HUES64 (cell line): ENCODE data around the gene RHOT2. TPM values are rescaled to one million over a fixed set of nuclear protein-coding genes. Genes with fewer than 3 reads are reported as not detected.

Experiments
- H3K27ac ChIP-seq: 2 replicates; pipeline ENCODE4 v1.7.0; 2013; ENCODE audit warnings: low read depth, low read length, inconsistent platforms
- H3K27me3 ChIP-seq: 2 replicates; pipeline ENCODE4 v1.6.1; 2013; ENCODE audit warnings: mild to moderate bottlenecking, low read length; ENCODE audit not compliant: insufficient read depth
- H3K36me3 ChIP-seq: 2 replicates; pipeline ENCODE4 v1.6.1; 2013; ENCODE audit warnings: mild to moderate bottlenecking, low read length; ENCODE audit not compliant: insufficient read depth
- H3K4me1 ChIP-seq: 2 replicates; pipeline ENCODE4 v1.6.1; 2013; ENCODE audit warnings: mild to moderate bottlenecking, low read length, moderate library complexity; ENCODE audit not compliant: insufficient read depth
- H3K4me3 ChIP-seq: 2 replicates; pipeline ENCODE4 v1.5.1; 2013; ENCODE audit warnings: mild to moderate bottlenecking, low read length, moderate library complexity
- H3K9ac ChIP-seq: 2 replicates; pipeline ENCODE4 v1.6.1; 2013; ENCODE audit warnings: mild to moderate bottlenecking, low read depth, low read length
- H3K9me3 ChIP-seq: 2 replicates; pipeline ENCODE4 v1.6.1; 2013; ENCODE audit warnings: low read depth, low read length; ENCODE audit not compliant: insufficient read depth
- WGBS: fragments of 150-250, 120-280 bp; methylation state at CpG from one replicate; pipeline ENCODE4 v1.1.7; 2013; ENCODE audit warnings: missing lambda C conversion rate; 5-methylcytosine and 5-hydroxymethylcytosine counted together
- polyA plus RNA-seq, 2 experiments: library from polyadenylated mRNA; stranded (reverse); fragments of 50-300 nt; gene quantifications; one replicate each; pipeline ENCODE4 v1.2.3, GENCODE V29; 2013

Gene RHOT2
- 96.7 TPM for polyA plus RNA-seq (2013, experiment 1 of 2)
- polyA plus RNA-seq (2013, experiment 2 of 2): 84.0 TPM

DNA sequence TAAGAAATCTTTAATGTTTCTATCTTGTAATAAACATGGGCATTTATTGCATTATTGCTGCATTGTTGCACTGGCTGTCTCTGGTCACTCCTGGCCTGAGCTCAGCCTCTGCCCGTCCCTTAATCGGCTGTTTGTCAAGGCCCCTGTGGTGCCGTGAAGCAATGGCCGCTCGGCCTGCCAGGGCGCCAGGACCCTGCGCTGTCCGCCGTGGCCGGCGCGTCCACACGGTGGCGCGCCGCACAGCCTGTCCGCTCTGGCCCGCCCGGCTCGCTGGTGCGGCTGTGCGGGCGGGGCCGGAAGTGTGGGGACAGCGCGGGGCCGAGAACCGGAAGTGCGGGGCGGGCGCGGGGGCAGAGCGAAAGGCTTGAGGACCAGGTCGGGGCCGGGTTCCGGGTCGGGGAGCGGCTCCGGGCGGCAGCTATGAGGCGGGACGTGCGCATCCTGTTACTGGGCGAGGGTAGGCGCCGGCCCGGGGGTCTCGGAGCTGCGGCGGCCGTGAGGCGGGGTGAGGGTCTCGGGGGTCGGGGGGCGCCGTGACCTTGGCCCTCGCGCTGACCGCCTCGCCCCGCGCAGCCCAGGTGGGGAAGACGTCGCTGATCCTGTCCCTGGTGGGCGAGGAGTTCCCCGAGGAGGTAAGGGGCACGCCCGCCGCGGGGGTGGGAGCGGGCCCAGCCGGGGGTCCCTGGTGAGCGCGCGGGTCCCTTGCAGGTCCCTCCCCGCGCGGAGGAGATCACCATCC, at the start of gene RHOT2:
TSS of gene RHOT2 (plus strand) at position 353 of the 739 bp plus-strand sequence. CDS start at position 421, 68 bp downstream.
- Histone ChIP-seq H3K27ac (peak within 1 kb of the TSS; percentile 41; the same call in 1 of the 2 replicates), H3K9me3 (no peaks in the 10 kb centered on the region), H3K4me3 (peak within 1 kb of the TSS; percentile 90), H3K36me3 (peaks cover 37% of the 10 kb centered on the region), H3K27me3 (no peaks in the 10 kb centered on the region), H3K4me1 (no peaks in the 10 kb centered on the region), H3K9ac (peak within 1 kb of the TSS; percentile 86)
- 2% methylated on average over 78 of the region's 78 CpGs for WGBS

DNA sequence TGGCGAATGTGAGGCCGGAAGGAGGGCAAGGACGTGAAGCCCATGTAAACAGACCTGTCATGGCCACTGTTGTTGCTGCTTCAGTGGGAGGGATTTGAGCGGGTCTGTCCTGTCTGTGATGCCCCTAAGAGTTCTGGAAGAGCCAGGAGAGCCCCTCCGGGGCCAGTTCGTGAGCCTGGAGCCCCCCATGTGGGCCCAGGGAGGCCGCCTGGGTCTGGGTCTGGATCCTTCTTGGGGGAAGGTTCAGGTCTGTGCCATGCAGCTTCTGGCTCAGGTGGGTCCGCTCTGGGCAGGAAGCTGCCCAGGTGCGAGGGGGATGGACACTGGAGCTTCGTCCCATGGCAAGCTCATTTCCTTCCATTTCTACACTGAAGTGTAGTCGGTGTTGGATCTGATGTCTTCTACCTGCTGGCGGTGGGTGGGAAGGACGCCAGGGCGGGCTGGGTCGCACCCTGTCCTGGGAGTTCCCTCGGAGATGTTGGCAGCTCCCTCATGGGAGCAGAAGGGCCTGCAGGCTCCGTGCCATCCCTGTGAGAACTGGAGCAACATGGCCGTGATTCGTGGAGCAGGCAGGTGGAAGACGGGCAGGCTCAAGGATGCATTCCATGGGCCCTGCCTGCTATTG, 48.3 kb upstream of the RHOT2 start:
- 94% methylated on average over 20 of the region's 20 CpGs for WGBS
- H3K9ac ChIP-seq: no peak overlapping the region
- no peaks in the 10 kb centered on the region for H3K36me3 ChIP-seq
- H3K9me3 ChIP-seq: no peaks in the 10 kb centered on the region
- H3K27ac ChIP-seq: no peak overlapping the region
- H3K4me3 ChIP-seq: no peak overlapping the region
- H3K4me1 ChIP-seq: no peaks in the 10 kb centered on the region
- no peaks in the 10 kb centered on the region for H3K27me3 ChIP-seq

DNA sequence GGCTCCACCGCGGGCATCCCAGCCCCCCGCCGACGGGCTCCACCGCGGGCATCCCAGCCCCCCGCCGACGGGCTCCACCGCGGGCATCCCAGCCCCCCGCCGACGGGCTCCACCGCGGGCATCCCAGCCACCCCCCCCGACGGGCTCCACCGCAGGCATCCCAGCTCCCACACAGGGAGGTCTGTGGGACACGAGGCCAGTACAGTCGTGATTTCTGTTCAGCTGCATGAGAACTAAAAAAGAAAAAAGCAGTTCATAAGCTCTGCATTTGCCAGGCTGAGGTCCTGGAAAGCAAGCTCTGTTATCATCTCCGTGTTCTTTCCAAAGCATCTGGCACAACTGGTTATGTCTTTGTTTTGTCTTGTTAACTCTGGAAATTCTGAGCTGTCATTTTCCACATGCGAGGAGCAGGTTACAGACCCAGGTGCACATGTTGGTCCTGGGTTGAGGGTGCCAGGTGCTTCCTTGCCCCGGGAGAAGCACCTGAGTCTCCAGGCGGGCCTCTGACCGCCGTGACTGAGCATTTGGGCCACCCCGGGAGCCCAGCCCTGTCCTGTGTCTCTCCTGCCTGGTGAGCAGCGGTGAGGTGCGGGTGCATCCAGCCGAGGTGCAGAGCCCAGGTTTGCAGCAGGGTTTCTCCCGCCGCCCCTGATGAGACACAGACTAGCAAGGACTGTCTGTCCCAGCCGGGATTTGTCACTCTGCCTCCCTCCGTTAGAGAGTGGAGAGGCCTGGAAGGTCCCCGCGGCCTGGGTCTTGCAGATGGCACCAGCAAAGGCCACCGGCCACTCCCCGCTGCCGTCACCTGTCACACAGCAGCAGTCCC, 47.0 kb upstream of the RHOT2 start:
- Histone ChIP-seq H3K27me3 (no peaks in the 10 kb centered on the region), H3K9ac (no peak overlapping the region), H3K4me3 (no peak overlapping the region), H3K36me3 (no peaks in the 10 kb centered on the region), H3K27ac (no peak overlapping the region), H3K4me1 (no peaks in the 10 kb centered on the region), H3K9me3 (no peaks in the 10 kb centered on the region)
- 94% methylated on average over 41 of the region's 41 CpGs for WGBS

DNA sequence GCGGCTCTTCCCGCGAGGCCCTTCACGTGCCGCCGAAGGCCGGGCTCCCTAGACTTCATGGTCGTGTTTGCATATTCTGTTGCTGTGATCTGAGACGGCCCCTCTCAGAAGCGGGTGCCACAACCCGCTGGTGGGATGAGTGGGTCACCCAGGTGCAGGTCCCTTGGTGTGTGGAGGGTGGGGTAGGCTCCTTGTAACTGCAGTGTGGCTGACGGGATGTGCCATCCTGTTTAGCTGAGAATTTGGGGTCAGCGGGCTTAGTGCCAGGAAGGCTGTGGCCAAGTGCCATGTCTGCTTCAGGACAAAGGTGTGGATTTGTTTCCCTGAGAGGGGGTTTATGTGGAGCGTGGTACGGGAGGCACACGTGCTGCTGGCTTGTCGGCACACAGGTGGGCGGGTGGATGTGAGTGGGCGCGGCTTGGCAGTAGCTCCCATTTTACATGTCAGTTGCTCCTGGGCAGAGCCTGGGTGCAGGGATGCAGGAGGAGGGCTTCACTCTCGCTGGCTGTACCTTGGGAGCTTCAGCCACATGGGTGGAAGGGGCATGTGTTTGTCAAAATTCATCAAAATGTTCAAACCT, 46.3 kb upstream of the RHOT2 start:
- no peak overlapping the region for H3K9ac ChIP-seq
- H3K36me3 ChIP-seq: 0 out of 2 replicates have a peak, but pooled peaks cover 4% of the 10 kb centered on the region
- H3K4me1 ChIP-seq: no peaks in the 10 kb centered on the region
- H3K9me3 ChIP-seq: no peaks in the 10 kb centered on the region
- H3K4me3 ChIP-seq: no peak overlapping the region
- WGBS: 89% methylated on average over 21 of the region's 21 CpGs
- H3K27ac ChIP-seq: no peak overlapping the region
- no peaks in the 10 kb centered on the region for H3K27me3 ChIP-seq

DNA sequence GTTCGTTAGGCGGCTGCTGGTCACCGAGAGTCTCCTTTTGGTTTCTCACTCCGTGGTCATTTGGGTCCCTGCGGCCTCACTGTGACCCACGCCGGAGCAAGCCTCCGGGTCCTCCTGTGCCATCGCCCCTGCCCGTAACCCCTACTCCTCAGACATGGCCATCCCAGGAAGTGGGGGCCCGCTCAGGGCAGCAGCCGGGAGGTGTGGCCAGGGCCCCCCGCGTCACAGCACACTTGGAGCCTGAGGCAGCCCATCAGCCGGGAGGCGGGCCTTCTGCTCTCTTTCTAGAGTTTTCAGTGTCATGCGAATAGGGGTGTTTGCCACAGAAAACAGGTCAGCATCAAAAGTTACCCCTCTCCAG, 45.0 kb upstream of the RHOT2 start:
- Histone ChIP-seq H3K9ac (0 out of 2 replicates have a peak overlapping the region, but pooled peaks have one; percentile 22), H3K4me1 (no peaks in the 10 kb centered on the region), H3K36me3 (peaks cover 8% of the 10 kb centered on the region; the same call in 1 of the 2 replicates), H3K4me3 (no peak overlapping the region), H3K27ac (0 out of 2 replicates have a peak overlapping the region, but pooled peaks have one; percentile 25), H3K9me3 (no peaks in the 10 kb centered on the region), H3K27me3 (no peaks in the 10 kb centered on the region)
- 82% methylated on average over 17 of the region's 17 CpGs for WGBS

DNA sequence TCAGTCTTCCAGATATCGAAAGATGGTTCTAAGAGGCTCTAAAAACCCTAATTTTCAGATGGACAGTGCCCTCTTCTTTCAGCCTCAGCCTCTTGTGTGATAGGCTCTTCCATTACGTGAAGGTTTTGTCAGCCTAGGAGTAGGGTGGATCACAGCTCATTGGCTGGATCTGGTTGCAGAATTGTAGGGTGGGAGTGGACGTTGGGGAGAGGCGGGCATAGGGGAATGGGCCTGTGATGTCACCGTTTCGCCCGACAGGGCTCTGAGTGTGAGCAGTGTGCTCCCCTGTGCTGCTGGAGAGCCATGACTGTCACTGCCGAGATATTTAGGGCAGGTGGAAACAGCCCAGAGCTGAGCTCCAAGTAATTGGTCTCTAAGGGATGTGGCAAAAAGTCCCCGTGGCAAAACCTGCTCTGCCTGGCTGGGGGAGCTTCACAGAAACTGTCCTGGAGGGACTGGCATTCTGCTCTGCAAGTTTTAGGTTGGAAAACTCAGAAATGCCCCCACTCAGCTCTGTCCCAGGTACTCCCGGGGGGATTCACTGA, 43.3 kb upstream of the RHOT2 start:
- H3K4me1 ChIP-seq: peaks cover 7% of the 10 kb centered on the region
- no peak overlapping the region for H3K4me3 ChIP-seq
- H3K27ac ChIP-seq: no peak overlapping the region
- H3K9ac ChIP-seq: no peak overlapping the region
- 89% methylated on average over 10 of the region's 10 CpGs for WGBS
- H3K9me3 ChIP-seq: no peaks in the 10 kb centered on the region
- H3K27me3 ChIP-seq: no peaks in the 10 kb centered on the region
- peaks cover 8% of the 10 kb centered on the region; the same call in 1 of the 2 replicates for H3K36me3 ChIP-seq

DNA sequence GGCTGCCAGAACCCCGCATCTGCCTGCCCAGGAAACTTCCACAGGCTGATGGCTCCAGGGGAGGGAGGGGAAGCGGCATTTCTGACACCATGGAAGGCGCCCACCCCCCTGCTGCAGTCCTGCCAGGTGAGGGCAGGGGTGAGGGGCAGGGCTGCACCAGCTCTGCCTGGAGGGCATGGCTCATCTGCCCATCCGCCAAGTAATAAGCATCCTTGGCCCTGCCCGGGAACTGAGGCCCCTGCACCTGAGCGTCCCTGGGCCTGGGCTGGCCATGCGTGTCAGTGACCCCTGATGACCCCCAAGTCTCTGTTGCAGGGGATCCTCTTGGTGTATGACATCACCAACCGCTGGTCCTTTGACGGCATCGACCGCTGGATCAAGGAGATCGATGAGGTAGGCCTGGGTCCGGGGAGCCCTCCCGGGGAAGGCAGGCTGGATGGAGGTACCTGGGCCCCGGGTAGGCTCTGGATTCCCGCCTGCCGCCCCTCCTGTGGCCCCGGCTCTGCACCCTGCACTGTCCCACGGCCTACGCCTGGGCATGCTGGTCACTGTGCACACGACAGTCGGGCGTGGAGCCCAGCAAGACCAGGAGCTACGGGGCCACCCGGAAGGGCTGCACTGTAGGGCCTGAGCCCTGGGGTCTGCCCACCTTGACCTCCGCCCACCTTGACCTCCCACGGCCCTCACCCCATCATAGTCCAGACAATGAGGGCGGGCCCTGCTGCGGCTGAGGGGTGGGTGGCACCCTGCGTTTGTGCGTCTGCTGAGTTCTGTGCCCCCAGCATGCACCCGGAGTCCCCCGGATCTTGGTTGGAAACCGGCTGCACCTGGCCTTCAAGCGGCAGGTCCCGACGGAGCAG, 42.6 kb upstream of the RHOT2 start:
- H3K27ac ChIP-seq: no peak overlapping the region
- peaks cover 8% of the 10 kb centered on the region; the same call in 1 of the 2 replicates for H3K36me3 ChIP-seq

DNA sequence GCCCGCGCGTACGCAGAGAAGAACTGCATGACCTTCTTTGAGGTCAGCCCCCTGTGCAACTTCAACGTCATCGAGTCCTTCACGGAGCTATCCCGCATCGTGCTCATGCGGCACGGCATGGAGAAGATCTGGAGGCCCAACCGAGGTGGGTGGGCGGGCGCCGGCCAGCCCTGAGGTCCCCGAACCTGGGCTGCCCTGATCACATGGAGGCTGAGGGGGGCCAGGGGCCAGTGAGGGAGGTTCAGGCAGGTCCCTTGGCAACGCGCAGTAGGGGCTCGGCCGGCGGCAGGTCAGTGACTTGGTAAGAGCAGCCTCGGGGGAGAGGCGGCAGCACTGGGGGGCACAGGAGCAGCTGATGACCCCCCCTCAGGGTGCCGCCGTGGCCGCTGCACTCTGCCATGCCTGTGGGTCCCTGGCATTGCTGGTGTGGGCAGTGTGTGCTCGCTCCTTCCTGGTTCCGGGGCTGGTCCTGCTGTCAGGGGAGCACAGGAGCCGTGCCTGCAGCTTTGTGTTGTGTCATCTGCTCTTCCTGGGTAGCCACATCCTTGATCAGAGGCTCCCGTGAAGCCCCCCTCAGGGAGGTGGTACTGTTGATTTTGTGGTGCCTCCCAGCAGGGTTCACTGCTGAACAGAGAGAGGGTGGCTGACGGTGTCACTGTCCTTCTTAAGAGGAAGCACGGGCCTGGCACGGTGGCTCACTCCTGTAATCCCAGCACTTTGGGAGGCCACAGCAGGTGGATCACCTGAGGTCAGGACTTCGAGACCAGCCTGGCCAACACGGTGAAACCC, 41.8 kb upstream of the RHOT2 start:
- H3K4me3 ChIP-seq: no peak overlapping the region
- no peaks in the 10 kb centered on the region for H3K9me3 ChIP-seq
- no peaks in the 10 kb centered on the region for H3K27me3 ChIP-seq
- no peak overlapping the region for H3K27ac ChIP-seq
- peaks cover 15% of the 10 kb centered on the region for H3K4me1 ChIP-seq
- 95% methylated on average over 35 of the region's 35 CpGs for WGBS
- H3K36me3 ChIP-seq: peaks cover 8% of the 10 kb centered on the region; the same call in 1 of the 2 replicates
- no peak overlapping the region for H3K9ac ChIP-seq

More for the DNA sequence above, 42.6 kb upstream of the RHOT2 start:
- H3K4me3 ChIP-seq: no peak overlapping the region
- no peaks in the 10 kb centered on the region for H3K9me3 ChIP-seq
- no peak overlapping the region for H3K9ac ChIP-seq
- no peaks in the 10 kb centered on the region for H3K27me3 ChIP-seq
- WGBS: 94% methylated on average over 37 of the region's 37 CpGs
- H3K4me1 ChIP-seq: peaks cover 13% of the 10 kb centered on the region

DNA sequence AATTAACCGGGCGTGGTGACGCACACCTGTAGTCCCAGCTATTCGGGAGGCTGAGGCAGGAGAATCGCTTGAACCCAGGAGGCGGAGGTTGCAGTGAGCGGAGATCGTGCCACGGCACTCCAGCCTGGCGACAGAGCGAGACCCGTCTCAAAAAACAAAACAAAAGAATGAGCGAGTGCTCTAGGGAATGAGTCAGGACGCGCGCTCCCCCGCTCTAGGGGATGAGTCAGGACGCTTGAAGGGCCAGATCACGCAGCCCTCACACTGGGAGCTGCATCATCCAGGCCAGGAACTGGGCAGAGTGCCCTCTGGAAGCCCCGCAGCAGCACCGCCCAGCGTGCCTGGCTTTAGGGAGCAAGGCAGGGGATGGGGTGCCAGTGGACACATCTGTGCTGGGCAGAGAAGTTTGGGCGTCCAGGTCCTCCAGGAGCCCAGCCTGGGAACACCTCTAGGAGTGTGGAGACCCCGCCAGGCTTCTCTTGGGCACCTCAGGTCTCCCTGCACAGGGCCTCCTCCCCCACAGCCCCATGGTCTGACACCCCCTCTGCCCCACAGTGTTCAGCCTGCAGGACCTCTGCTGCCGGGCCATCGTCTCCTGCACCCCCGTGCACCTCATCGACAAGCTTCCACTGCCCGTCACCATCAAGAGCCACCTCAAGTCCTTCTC, 41.0 kb upstream of the RHOT2 start:
- Histone ChIP-seq H3K36me3 (peaks cover 8% of the 10 kb centered on the region; the same call in 1 of the 2 replicates), H3K4me3 (no peak overlapping the region), H3K9ac (no peak overlapping the region), H3K27ac (no peak overlapping the region), H3K9me3 (no peaks in the 10 kb centered on the region), H3K27me3 (no peaks in the 10 kb centered on the region), H3K4me1 (peaks cover 15% of the 10 kb centered on the region)
- 88% methylated on average over 29 of the region's 29 CpGs for WGBS
